Measurements from ENCODE around the gene EFCAB11.

- TF ChIP-seq POLR2A (IDR thresholded peaks at IDR 0.05) = no peak
- no peak for TF ChIP-seq POLR2AphosphoS5 (IDR thresholded peaks at IDR 0.05)
These were observed 103.4 kb downstream of the EFCAB11 start for GRCh38 chr14:89851106-89851505.

Data from breast epithelium (tissue), 3 donors.